HUDEP-2 (cell line): ENCODE measurements around the gene RNF212B.
"Not testable (repeated sequence)": the region's sequence is repeated elsewhere in the genome, so short reads cannot be mapped to it uniquely, and the experiment has no call there.

Experiments used
- DNase-seq, 76 experiments: peaks; one replicate each; lab custom pipeline; 2025; ENCODE audit not compliant: unreplicated experiment in 76 of 76; lab: John Stamatoyannopoulos, UW

The RNF212B gene, protein sequence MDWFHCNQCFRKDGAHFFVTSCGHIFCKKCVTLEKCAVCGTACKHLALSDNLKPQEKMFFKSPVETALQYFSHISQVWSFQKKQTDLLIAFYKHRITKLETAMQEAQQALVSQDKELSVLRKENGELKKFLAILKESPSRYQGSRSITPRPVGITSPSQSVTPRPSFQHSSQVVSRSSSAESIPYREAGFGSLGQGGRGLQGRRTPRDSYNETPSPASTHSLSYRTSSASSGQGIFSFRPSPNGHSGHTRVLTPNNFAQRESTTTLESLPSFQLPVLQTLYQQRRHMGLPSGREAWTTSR

DNA sequence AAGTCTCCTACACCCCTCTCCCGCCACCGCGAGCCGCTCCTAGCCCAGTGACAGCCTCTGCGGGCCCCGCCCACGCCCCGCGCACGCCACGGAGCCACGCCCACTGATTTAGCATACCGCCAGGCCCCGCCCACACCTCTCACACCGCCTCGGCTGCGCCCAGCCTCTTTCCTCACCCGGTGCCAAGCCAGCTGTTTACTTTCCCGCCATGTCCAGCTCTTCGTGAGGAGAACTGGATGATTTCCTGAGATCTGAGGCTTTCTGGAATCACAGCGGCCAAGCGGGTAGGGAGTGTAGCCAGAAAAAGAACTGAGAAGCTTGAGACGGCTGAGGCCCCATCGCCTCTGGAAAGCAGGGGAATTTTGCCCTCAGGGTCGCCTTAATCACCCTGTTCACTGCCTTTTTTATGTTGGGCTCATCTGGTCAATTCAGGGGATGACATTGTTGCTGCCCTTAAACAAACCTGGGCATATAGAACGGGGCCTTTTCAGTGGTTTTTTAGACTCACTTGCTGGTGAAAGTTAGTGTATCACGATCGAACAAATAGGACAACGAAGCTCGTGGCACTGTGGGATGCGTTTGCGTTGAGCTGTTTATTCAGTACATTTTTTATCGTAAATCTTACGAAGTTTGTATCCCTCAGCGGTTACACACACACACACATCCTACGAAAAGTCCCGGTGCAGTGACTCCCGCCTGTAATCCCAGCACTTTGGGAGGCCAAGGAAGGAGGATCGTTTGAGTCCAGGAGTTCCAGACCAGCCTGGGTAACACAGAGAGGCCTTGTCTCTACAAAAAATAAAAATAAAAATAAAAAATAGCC, at the start of gene RNF212B:
Gene RNF212B (plus strand): TSS at position 165 of the 823 bp plus-strand sequence. CDS start 2,410 bp downstream, outside the sequence.
- DNase-seq, result peak in 75 of 76 experiments; percentile 12 to 93 (median 82)

DNA sequence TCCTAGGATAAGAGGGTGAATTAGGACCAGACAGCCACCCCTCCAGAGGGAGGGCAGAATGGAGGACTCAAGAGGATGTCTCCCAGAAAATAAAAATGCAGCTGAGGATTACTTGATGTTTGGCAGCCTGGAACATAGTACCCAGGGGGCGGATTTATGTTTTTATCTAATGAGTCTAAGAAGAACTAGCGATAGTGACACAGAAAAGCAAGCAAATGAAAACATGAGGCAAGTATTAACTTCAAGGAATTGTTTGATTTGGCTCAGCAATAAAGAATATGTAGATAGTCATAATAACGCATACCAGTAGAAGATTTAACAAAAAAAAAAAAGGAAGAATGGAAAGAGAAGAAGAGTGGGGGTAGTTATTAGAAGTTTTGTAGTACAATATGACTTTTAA, 44.3 kb upstream of the RNF212B start:
- no peak for DNase-seq

DNA sequence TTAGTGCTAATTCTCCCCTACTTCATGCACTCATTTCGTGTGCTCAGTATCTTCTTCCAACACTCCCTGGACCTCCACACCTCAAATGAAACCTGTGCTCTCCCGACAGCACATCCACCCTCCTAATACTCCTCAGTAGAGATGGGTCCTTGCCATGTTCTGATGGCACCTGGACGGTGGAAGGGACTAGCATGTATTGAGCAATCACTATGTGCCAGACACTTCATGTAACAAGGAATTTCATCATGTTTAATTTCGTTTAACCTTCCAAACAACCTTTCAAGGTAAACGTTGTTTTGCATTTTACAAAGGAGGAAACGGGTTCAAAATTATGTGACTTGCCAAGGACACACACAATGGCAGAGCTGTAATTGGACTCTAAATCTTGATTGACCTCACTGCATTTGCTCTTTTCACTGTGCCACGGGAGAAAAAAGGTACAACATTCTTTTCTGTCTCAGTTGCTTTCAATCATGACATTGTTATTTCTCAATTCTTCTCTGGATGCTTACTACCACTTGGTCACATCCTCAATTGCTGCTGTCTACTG, 42.1 kb upstream of the RNF212B start:
- no peak for DNase-seq

DNA sequence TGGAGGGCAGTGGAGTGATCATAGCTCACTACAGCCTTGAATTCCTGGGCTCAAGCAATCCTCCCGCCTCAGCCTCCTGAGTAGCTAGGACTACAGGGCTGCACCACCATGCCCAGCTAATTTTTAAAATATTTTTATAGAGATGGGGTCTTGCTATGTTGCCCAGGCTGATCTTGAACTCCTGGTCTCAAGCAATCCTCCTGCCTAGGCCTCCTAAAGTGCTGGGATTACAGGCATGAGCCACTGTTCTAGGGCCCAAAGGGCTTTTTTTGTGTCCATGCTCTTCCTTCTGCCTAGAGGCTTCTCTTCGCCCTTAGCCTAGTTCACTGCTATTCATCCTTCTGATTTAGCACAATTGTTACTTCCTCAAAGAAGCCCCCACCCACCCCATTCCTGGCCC, 41.2 kb upstream of the RNF212B start:
- not testable (repeated sequence) for DNase-seq

DNA sequence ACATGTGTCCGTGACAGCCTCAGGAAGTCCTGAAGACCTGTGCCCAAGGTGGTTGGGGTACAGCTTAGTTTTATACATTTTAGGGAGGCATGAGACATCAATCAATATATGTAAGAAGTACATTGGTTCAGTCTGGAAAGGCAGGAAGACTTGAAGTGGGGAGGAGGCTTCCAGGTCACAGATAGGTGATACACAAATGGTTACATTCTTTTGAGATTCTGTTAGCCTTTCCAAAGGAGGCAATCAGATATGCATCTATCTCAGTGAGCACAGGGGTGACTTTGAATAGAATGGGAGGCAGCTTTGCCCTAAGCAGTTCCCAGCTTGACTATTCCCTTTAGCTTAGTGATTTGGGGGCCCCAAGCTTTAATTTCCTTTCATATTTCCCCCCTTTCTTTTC, 38.6 kb upstream of the RNF212B start:
- not testable (repeated sequence) for DNase-seq

DNA sequence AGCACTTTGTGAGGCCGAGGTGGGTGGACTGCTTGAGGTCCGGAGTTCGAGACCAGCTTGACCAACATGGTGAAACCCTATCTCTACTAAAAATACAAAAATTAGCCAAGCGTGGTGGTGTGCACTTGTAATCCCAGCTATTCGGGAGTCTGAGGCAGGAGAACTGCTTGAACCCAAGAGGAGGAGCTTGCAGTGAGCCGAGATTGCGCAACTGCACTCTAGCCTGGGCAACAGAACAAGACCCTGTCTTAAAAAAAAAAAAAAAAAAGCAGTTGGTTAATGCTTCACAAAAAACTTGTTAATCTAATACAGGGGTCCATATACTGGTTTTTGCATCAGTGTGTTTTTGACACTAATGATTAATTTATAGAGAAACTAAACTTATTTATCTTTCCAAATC, 35.7 kb upstream of the RNF212B start:
- DNase-seq, result no peak

DNA sequence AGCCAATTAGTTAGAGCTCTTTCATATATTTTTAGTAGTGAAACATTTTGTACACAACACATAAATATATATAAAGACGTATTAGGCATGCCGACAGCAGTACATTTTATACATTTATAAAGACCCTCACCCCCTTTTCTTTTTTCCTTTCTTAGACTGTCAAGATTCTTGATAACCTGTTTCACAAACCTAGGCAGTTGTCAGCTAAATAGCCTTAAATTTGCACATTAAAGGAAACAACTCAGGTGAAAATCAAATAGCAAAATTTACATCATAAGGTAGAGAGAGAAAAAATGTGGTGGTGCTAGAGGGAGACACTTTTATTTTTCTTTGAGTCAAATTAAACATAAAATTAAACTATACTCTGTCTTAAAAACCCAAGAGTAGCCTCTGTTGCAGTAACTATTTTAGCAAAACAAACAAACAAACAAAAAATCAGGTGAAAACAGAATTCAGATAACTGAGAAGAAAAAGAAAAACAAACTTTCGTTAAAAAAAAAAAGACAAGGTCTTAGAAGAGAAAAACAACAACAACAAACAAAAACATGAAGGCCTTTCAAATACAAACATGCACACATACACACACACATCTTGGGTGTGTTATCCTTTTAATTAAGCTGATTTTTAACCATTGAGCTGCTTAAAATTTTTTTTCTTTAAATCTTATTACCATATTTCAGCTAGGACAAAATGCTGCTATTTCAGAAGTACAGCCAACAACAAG, 31.2 kb upstream of the RNF212B start:
- no peak for DNase-seq

DNA sequence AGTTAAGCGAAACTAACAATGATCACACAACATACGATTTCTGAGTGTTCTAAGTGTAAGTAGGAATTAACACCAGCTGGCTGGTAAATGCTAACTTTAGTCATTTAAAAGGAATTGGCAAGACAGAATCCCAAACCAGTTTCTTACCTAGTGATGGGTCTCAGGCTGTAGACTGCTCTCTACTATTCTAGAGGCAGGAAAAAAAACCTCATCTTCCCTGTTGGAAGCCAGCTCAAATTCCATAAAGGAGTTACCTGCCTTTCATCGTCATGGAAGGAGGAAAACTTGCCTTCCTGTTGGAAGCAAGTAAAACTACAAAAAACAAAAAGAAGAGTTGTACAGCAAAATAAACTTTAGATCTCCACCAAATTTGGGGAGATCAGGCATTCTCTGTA, 30.6 kb upstream of the RNF212B start:
- no peak for DNase-seq

DNA sequence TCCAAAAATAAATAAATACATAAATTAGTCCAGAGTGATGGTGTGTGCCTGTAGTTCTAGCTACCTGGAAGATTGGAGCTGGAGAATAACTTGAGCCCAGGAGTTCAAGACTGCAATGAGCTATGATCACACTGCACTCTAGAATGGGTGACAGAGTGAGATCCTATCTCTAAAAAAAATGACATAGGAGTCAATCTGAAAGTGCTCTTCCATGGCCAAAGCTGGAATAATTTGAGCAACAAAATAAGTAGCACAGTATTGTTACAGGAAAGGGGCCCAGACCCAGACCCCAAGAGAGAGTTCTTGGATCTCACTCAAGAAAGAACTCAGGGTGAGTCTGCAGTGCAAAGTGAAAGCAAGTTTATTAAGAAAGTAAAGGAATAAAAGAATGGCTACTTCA, 29.4 kb upstream of the RNF212B start:
- no peak for DNase-seq

DNA sequence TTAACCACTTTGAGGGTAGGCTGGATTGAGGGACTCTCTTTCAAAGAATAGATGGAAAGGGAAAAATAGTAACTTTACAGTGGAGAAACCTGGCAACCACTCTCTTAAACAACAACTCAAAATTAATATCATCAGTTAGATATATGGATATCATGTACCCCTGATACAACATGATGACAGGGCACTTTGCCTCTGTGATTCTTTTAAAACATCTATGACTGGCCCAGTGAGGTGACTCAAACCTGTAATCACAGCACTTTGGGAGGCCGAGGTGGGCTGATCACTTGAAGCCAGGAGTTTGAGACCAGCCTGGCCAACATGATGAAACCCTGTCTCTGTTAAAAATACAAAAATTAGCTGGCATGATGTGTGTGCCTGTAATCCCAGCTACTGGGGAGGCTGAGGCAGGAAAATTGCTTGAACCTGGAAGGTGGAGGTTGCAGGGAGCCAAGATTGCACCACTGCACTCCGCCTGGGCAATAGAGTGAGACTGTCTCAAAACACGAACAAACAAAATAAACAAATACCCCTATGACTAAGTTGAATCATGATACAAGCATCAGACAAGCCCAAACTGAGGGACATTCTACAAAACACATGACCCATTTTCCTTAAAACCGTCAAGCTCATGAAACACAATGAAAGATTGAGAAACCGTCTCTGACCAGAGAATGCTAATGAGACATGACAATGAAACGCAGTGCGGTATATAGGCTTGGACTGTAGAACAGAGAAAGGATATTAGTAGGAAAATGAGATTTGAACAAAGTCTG, 27.9 kb upstream of the RNF212B start:
- DNase-seq, result no peak

DNA sequence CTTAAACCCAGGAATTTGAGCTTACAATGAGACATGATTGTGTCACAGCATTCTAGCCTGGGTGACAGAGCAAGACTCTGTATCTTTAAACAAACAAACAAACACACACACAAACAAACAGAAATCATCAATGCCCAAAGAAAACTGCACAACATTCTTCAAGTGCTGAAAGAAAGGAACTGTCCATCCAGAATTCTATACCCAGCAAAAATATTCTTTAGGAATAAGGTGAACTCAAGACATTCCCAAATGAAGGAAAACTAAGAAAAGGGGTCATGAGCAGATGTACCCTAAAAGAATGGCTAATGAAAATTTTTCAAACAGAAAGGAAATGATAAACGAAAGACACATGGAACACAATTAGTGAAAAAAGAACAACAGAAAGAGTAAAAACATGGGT, 22.3 kb upstream of the RNF212B start:
- no peak for DNase-seq

DNA sequence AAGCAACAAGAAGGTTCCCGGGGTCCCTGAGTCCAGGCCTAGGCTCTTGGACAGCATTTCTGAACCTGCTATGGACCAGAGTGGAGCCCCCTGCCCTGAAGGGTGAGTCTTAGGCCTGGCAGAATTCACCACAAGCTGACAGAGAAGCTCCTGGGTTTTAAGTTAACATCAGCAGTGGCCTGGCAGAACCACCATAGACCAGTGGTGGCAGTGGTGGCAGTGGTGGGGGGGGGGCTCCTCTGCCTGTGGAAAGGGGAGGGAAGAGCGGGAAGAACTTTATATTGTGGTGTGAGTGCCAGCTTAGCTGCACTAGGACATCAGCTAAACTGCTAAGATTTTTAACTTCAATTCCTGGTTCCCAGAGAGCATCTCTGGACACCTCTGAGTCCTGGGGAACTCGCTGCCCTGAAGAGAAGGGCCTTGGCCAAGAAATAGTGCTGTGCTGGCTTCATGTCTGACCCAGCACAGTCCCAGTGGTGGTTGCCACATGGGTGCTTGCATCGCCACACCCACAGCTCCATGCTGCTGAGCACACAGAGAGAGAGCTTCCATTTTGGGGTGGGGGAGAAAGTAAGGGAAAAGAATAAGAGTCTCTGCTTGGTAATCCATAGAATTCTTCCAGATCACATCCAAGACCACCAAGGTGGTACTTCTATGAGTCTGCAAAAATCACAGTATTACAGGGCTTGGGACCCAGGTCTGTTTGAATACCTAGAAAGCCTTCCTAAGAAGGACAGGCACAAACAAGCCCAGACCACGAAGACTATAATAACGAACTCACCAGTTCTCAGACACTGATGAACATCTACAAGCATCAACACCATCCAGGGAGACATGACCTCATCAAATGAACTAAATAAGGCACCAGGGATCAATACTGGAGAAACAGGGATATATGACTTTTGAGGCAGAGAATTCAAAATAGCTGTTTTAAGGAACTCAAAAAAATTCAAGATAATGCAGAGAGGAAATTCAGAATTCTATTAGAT, 20.4 kb upstream of the RNF212B start:
- no peak for DNase-seq

DNA sequence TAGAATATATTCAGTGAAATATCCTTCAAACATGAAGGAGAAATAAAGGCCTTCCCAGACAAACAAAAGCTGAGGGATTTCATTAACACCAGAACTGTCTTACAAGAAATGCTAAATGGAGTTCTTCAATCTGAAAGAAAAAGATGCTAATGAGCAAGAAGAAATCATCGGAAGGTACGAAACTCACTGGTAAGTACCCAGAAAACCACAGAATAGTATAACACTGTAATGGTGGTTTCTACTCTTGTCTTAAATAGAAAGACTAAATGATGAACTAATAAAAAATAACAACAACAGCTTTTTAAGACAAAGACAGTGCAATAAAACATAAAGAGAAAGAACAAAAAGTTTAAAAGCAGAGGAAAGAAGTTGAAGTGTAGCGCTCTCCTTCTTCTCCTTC, 18.7 kb upstream of the RNF212B start:
- DNase-seq, result no peak

DNA sequence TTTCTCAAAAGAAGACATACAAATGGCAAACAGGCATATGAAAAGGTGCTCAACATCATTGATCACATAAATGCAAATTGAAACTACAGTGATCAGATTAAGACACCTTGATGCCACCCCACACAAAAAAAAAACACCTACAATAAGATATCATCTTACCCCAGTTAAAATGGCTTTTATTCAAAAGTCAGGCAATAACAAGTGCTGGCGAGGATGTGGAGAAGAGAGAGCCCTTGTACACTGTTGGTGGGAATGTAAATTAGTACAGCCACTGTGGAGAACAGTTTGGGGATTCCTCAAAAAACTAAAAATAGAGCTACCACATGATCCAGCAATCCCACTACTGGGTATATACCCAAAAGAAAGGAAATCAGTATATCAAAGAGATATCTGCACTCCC, 12.8 kb upstream of the RNF212B start:
- not testable (repeated sequence) for DNase-seq

DNA sequence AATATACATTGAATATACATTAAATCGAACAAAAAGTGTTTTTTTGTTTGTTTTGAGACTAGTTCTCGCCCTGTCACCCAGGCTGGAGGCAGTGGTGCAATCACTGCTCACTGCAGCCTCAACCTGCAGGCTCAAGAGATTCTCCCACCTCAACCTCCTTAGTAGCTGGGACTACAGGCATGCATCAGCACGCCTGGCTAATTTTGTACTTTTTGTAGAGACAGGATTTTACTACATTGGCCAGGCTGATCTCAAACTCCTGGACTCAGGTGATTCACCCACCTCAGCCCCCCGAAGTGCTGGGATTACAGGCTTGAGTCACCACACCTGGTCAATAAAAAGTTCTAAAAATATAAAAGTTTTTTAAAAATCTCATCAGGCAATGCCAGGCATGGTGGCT, 10.2 kb upstream of the RNF212B start:
- no peak for DNase-seq

DNA sequence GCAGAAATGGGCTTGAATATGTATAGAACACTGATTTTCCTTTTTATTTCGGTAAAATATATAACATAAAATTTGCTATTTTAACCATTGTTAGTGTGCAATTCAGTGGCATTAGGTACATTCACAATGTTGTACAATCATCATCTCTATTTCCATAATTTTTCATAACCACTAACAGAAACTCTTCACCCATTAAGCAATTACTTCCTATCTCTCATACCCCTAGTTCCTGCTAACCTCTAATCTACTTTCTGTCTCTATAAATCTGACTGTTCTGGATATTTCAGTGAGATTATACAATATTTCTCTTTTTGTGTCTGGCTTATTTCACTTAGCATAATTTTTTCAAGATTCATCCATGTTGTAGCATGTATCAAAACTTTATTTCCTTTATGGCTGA, 8.9 kb upstream of the RNF212B start:
- DNase-seq, result no peak

DNA sequence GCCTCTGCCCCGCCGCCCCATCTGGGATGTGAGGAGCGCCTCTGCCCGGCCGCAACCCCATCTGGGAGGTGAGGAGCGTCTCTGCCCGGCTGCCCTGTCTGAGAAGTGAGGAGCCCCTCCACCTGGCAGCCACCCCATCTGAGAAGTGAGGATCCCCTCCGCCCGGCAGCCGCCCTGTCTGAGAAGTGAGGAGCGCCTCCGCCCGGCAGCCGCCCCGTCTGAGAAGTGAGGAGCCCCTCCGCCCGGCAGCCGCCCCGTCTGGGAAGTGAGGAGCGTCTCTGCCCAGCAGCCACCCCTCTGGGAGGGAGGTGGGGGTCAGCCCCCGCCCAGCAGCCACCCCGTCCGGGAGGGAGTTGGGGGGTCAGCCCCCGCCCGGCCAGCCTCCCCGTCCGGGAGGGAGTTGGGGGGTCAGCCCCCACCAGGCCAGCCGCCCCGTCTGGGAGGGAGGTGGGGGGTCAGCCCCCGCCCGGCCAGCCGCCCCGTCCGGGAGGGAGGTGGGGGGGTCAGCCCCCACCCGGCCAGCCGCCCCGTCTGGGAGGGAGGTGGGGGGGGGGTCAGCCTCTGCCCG, 5.4 kb upstream of the RNF212B start:
- DNase-seq, result not testable (repeated sequence)

DNA sequence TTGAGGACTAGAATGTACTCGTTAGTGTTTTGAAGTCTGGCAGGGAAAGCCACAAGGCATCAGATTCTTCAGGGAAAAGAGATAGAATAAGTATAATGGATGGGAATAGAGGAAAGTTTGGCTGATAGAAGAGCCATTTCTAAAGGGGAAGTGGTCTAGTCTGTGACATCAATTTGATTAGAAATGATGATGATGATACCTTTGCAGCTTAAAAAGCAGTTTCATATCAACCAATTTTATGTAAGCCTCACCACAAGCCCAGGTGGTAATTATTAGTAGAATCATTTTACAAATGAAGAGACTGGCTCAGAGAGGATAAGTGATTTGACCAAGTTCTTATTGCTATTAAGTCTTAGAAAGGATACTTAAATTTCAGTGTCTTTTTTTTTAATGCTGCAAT, 2.9 kb downstream of the RNF212B start:
- no peak for DNase-seq
